A375 (cell line): ENCODE data around the gene NPY4R. TPM values are rescaled to one million over a fixed set of nuclear protein-coding genes. Genes with fewer than 3 reads are reported as not detected.

Experiments
- total RNA-seq: library from RNA; depleted of rRNA; stranded (reverse); fragments of >200 nt; shearing (Covaris generic); gene quantifications from 2 replicates; pipeline ENCODE4 v1.2.3, GENCODE V29; 2014; rRNA removed

NPY4R gene, protein sequence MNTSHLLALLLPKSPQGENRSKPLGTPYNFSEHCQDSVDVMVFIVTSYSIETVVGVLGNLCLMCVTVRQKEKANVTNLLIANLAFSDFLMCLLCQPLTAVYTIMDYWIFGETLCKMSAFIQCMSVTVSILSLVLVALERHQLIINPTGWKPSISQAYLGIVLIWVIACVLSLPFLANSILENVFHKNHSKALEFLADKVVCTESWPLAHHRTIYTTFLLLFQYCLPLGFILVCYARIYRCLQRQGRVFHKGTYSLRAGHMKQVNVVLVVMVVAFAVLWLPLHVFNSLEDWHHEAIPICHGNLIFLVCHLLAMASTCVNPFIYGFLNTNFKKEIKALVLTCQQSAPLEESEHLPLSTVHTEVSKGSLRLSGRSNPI
- total RNA-seq, result not detected in 2 replicates

DNA sequence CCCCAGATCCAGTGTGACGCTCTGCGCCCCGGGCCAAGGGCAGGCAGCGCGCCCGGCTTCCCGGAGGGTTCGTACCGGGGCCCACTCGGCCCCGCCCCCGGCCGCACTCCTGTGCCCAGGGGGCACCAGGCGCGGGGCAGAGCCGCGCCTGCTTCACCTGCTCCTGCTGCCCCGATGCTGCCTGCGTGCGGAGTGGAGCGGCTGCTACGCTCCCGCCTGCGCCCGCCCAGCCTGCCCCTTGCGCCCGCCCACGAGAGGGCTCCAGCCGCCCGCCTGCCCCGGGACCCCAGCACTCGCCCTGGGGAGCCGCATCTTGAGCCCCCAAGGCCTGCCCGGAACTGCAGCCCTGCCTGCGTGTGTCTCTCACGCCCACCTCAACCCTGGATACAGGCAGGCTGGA lies at the start of gene NPY4R:
TSS of gene NPY4R (minus strand) at position 194 of the 400 bp plus-strand sequence. CDS start 3,323 bp downstream, outside the sequence.

Other genes starting within 250 kb of the NPY4R start
- not detected in 2 replicates for gene ANTXRL, start 179.0 kb downstream of the NPY4R start, total RNA-seq
- gene ANXA8L1, start 90.2 kb downstream of the NPY4R start, total RNA-seq, result 0.13 TPM in 1 of 2 replicates, not detected in the other
- gene GPRIN2, start 90.7 kb upstream of the NPY4R start, total RNA-seq, result not detected in 2 replicates
- gene SYT15, start 113.2 kb upstream of the NPY4R start, total RNA-seq, result 0.08 and 0.24 TPM in 2 replicates